IMR-90 (cell line): Measurements from ENCODE around the gene WDR89. TPM values are rescaled to one million over a fixed set of nuclear protein-coding genes. Genes with fewer than 3 reads are reported as not detected.

Experiments
- ATAC-seq: fragments of 200-7000 bp; cut with Tn5 transposase; 2 replicates; pipeline ENCODE4 v1.9.1; 2020; ENCODE audit warnings: low read depth, mild to moderate bottlenecking, moderate library complexity
- BruUV-seq: library from RNA; stranded (reverse); fragments of 400-500 nt; replicated peaks from 2 replicates; lab custom pipeline; 2021; lab: Mats Ljungman, UMichigan
- CTCF ChIA-PET: fragments of 300-600 bp; formaldehyde crosslinking; extraction: SDS; loops from one replicate; lab custom pipeline; 2021; ENCODE audit warnings: antibody characterized with exemption; lab: Yijun Ruan, JAX
- POLR2A ChIA-PET: fragments of 300-600 bp; sonication (Branson Sonifier 250); formaldehyde crosslinking; loops from one replicate; lab custom pipeline; 2022; ENCODE audit warnings: antibody characterized with exemption; ENCODE audit not compliant: unreplicated experiment; lab: Charles Lee
- DNase-seq: peaks from one replicate; pipeline ENCODE4 v3.0.0; 2013
- H2AFZ ChIP-seq: replicated peaks from 2 replicates; pipeline ENCODE3; 2013; ENCODE audit warnings: low read length, mild to moderate bottlenecking; ENCODE audit not compliant: poor library complexity
- H2AK5ac ChIP-seq: 2 replicates; pipeline ENCODE4 v1.6.1; 2013; ENCODE audit warnings: low read depth, low read length, inconsistent platforms
- H2AK9ac ChIP-seq: replicated peaks from 2 replicates; pipeline ENCODE3; 2013; ENCODE audit warnings: mild to moderate bottlenecking, low read depth, low read length, moderate library complexity; ENCODE audit not compliant: poor library complexity
- H2BK120ac ChIP-seq: 2 replicates; pipeline ENCODE4 v1.6.1; 2013; ENCODE audit warnings: low read depth, low read length, inconsistent platforms
- H2BK15ac ChIP-seq: 3 replicates; pipeline ENCODE4 v1.6.1; 2013; ENCODE audit warnings: low read depth, low read length, inconsistent platforms
- H2BK20ac ChIP-seq: 2 replicates; pipeline ENCODE4 v1.6.1; 2013; ENCODE audit warnings: low read depth, mild to moderate bottlenecking, inconsistent platforms, low read length, moderate library complexity
- H2BK5ac ChIP-seq: 2 replicates; pipeline ENCODE4 v1.6.1; 2013; ENCODE audit warnings: mild to moderate bottlenecking, low read depth, low read length, inconsistent platforms; ENCODE audit not compliant: poor library complexity, severe bottlenecking
- H3K14ac ChIP-seq: replicated peaks from 2 replicates; pipeline ENCODE4 v1.6.1; 2013; ENCODE audit warnings: low read depth, low read length, inconsistent platforms
- H3K18ac ChIP-seq: 2 replicates; pipeline ENCODE4 v1.6.1; 2013; ENCODE audit warnings: low read depth, low read length, control low read depth
- H3K23ac ChIP-seq: 2 replicates; pipeline ENCODE4 v1.6.1; 2013; ENCODE audit warnings: low read depth, low read length, inconsistent platforms
- H3K27ac ChIP-seq: 2 replicates; pipeline ENCODE4 v1.5.1; 2013; ENCODE audit warnings: mild to moderate bottlenecking, control low read depth, low read length; ENCODE audit not compliant: insufficient read depth
- H3K27me3 ChIP-seq: 2 replicates; pipeline ENCODE4 v1.6.1; 2013; ENCODE audit warnings: low read length; ENCODE audit not compliant: control insufficient read depth, insufficient read depth
- H3K36me3 ChIP-seq: 2 replicates; pipeline ENCODE4 v1.6.1; 2013; ENCODE audit warnings: low read length, mixed read lengths; ENCODE audit not compliant: control insufficient read depth, insufficient read depth
- H3K4ac ChIP-seq: 2 replicates; pipeline ENCODE4 v1.6.1; 2013; ENCODE audit warnings: low read depth, low read length, inconsistent platforms
- H3K4me1 ChIP-seq: 2 replicates; pipeline ENCODE4 v1.6.1; 2013; ENCODE audit warnings: low read length, mixed read lengths; ENCODE audit not compliant: control insufficient read depth, insufficient read depth
- H3K4me2 ChIP-seq: 2 replicates; pipeline ENCODE4 v1.6.1; 2013; ENCODE audit warnings: low read depth, mild to moderate bottlenecking, control low read depth, low read length, moderate library complexity
- H3K4me3 ChIP-seq: 2 replicates; pipeline ENCODE4 v1.5.1; 2013; ENCODE audit warnings: low read depth, mild to moderate bottlenecking, control low read depth, low read length, moderate library complexity; ENCODE audit not compliant: insufficient read depth
- H3K56ac ChIP-seq: 2 replicates; pipeline ENCODE4 v1.6.1; 2013; ENCODE audit warnings: low read length, inconsistent platforms; ENCODE audit not compliant: insufficient read depth; ENCODE audit errors: extremely low read depth
- H3K79me1 ChIP-seq, 2 experiments: 2 replicates each; pipeline ENCODE4 v1.6.1; 2013; ENCODE audit warnings: low read length in 2 of 2, inconsistent platforms in 1 of 2, low read depth in 1 of 2
- H3K9ac ChIP-seq: 2 replicates; pipeline ENCODE4 v1.6.1; 2013; ENCODE audit warnings: low read depth, low read length, control low read depth
- H3K9me1 ChIP-seq: 2 replicates; pipeline ENCODE4 v1.6.1; 2013; ENCODE audit warnings: low read length, inconsistent platforms; ENCODE audit not compliant: insufficient read depth
- H3K9me3 ChIP-seq: 2 replicates; pipeline ENCODE4 v1.6.1; 2013; ENCODE audit warnings: low read length; ENCODE audit not compliant: control insufficient read depth, insufficient read depth
- H4K20me1 ChIP-seq: 2 replicates; pipeline ENCODE4 v1.6.1; 2013; ENCODE audit warnings: low read length, inconsistent platforms; ENCODE audit not compliant: insufficient read depth
- H4K5ac ChIP-seq: 2 replicates; pipeline ENCODE4 v1.6.1; 2013; ENCODE audit warnings: mild to moderate bottlenecking, low read depth, low read length, control low read depth
- H4K8ac ChIP-seq, 2 experiments: 2 replicates each; pipeline ENCODE4 v1.6.1; 2013; ENCODE audit warnings: low read depth in 2 of 2, low read length in 2 of 2, control low read depth in 1 of 2, inconsistent platforms in 1 of 2
- H4K91ac ChIP-seq: 2 replicates; pipeline ENCODE4 v1.6.1; 2013; ENCODE audit warnings: low read depth, low read length, inconsistent platforms; ENCODE audit not compliant: insufficient read depth
- CHD1 ChIP-seq: IDR thresholded peaks from 2 replicates; pipeline ENCODE4 v1.6.1; 2012; ENCODE audit warnings: low read depth, low read length, improper control_type of control experiment
- FOS ChIP-seq: fragments of 150-350 bp; IDR thresholded peaks from 2 replicates; pipeline ENCODE4 v1.6.1; 2016; ENCODE audit warnings: low read depth, low read length
- MAZ ChIP-seq: IDR thresholded peaks from 2 replicates; pipeline ENCODE4 v1.6.1; 2012; ENCODE audit warnings: low read depth, mild to moderate bottlenecking, low read length, improper control_type of control experiment, moderate library complexity, borderline replicate concordance
- NFE2L2 ChIP-seq: fragments of 150-350 bp; IDR thresholded peaks from 2 replicates; pipeline ENCODE4 v1.6.1; 2016; ENCODE audit warnings: low read depth, mild to moderate bottlenecking, low read length
- RAD21 ChIP-seq: IDR thresholded peaks from 2 replicates; pipeline ENCODE4 v1.6.1; 2012; ENCODE audit warnings: low read length, improper control_type of control experiment
- WGBS, 2 experiments: methylation state at CpG; one replicate each; pipeline versions ENCODE4 v1.1.5 to v1.1.7; 2013; ENCODE audit warnings: missing lambda C conversion rate in 2 of 2; ENCODE audit not compliant: insufficient read length in 1 of 2; ENCODE audit errors: extremely low coverage in 2 of 2; 5-methylcytosine and 5-hydroxymethylcytosine counted together
- dilution Hi-C: fragments of 300-500 bp; cut with HindIII; formaldehyde crosslinking; loops from one replicate; pipeline ENCODE4 v1.14.3; 2018; ENCODE audit warnings: low sequenced_read_pairs; ENCODE audit not compliant: unreplicated experiment
- in situ Hi-C: fragments of 300-500 bp; cut with MboI; formaldehyde crosslinking; loops from 3 replicates; pipeline ENCODE4 v1.14.3; 2019; ENCODE audit warnings: low sequenced_read_pairs, inconsistent platforms, mixed read lengths
- intact Hi-C: fragments of 100-400 bp; cut with micrococcal nuclease; formaldehyde crosslinking; loops from 2 replicates; pipeline ENCODE4 v1.10.0; 2022
- polyA plus RNA-seq, 3 experiments: library from polyadenylated mRNA; depleted of rRNA; stranded (reverse); fragments of >200 nt; gene quantifications; 2 replicates each; pipeline ENCODE4 v1.2.3, GENCODE V29; 2012; ENCODE audit warnings: low replicate concordance in 1 of 3
- total RNA-seq: library from RNA; depleted of rRNA; stranded (reverse); fragments of >200 nt; gene quantifications from 2 replicates; pipeline ENCODE4 v1.2.3, GENCODE V29; 2012

WDR89 gene
- total and polyA plus RNA-seq, 2 of the 4 experiments (the other 2 are of a cell fraction), result 4.3 to 10.2 TPM

DNA sequence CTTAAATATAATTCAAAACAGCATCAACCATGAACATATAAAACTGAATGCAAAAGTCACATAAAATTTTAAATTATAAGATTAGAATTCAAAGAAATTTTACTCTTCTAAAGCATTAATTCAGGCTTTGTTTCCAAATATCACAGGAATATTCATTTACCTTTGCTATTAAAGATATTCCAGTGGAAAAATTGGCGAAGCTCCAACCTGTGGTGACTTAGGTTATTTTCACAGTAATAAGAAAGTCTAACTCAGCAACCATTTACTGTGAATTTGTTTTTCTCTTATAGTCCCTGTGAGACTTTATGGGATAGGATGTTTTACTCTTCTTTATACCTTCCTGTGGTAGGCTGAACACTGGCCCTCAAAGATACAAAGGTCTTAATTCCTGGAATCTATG is 3.2 kb downstream of the WDR89 start:
- H4K91ac ChIP-seq, result no peak overlapping the region
- no peak overlapping the region for H2BK120ac ChIP-seq
- dilution Hi-C loops, result no loop called here
- no peak overlapping the region for H4K8ac ChIP-seq
- TF ChIP-seq FOS (no peak), RAD21 (no peak), NFE2L2 (no peak), CHD1 (no peak), MAZ (no peak)
- intact Hi-C loops, result no loop called here
- no peak overlapping the region for H3K4me2 ChIP-seq
- no peaks in the 10 kb centered on the region for H3K4me1 ChIP-seq
- no peak overlapping the region for H3K9ac ChIP-seq
- no peak overlapping the region for H3K27ac ChIP-seq
- H3K4ac ChIP-seq, result no peak overlapping the region
- H3K36me3 ChIP-seq, result no peaks in the 10 kb centered on the region
- no peak overlapping the region for H3K14ac ChIP-seq
- no peak overlapping the region for H2BK15ac ChIP-seq
- no peak overlapping the region for H2AK9ac ChIP-seq
- no peak overlapping the region for H2BK5ac ChIP-seq
- ATAC-seq (no peak), DNase-seq (no peak)
- H4K5ac ChIP-seq, result no peak overlapping the region
- H4K20me1 ChIP-seq, result peaks cover 3% of the 10 kb centered on the region; the same call in 1 of the 2 replicates
- H3K4me3 ChIP-seq, result no peak overlapping the region
- H3K9me1 ChIP-seq, result peaks cover 5% of the 10 kb centered on the region; the same call in 1 of the 2 replicates
- H3K79me1 ChIP-seq, result peaks cover 10 to 29% of the 10 kb centered on the region in 2 experiments; a peak in 2 of 4 replicates
- POLR2A ChIA-PET, result no interaction called here
- H2BK20ac ChIP-seq, result no peak overlapping the region
- no peaks in the 10 kb centered on the region for H3K27me3 ChIP-seq
- H3K9me3 ChIP-seq, result no peaks in the 10 kb centered on the region
- BruUV-seq, result no TSS peak
- no peak overlapping the region for H3K56ac ChIP-seq
- H3K18ac ChIP-seq, result no peak overlapping the region
- no peak overlapping the region for H2AK5ac ChIP-seq
- no peak overlapping the region for H3K23ac ChIP-seq
- in situ Hi-C loops, result no loop called here
- CTCF ChIA-PET, result no interaction called here
- WGBS, 2 experiments, result no CpG with 5 or more reads among the region's 1 CpG
- no peak overlapping the region for H2AFZ ChIP-seq
